IMR-90 (cell line): ENCODE measurements around the gene ARID5A. TPM values are rescaled to one million over a fixed set of nuclear protein-coding genes. Genes with fewer than 3 reads are reported as not detected.

Experiments used
- ATAC-seq: fragments of 200-7000 bp; cut with Tn5 transposase; 2 replicates; pipeline ENCODE4 v1.9.1; 2020; ENCODE audit warnings: low read depth, mild to moderate bottlenecking, moderate library complexity
- BruUV-seq: library from RNA; stranded (reverse); fragments of 400-500 nt; replicated peaks from 2 replicates; lab custom pipeline; 2021; lab: Mats Ljungman, UMichigan
- CTCF ChIA-PET: fragments of 300-600 bp; formaldehyde crosslinking; extraction: SDS; loops from one replicate; lab custom pipeline; 2021; ENCODE audit warnings: antibody characterized with exemption; lab: Yijun Ruan, JAX
- POLR2A ChIA-PET: fragments of 300-600 bp; sonication (Branson Sonifier 250); formaldehyde crosslinking; loops from one replicate; lab custom pipeline; 2022; ENCODE audit warnings: antibody characterized with exemption; ENCODE audit not compliant: unreplicated experiment; lab: Charles Lee
- DNase-seq: peaks from one replicate; pipeline ENCODE4 v3.0.0; 2013
- H2AFZ ChIP-seq: replicated peaks from 2 replicates; pipeline ENCODE3; 2013; ENCODE audit warnings: low read length, mild to moderate bottlenecking; ENCODE audit not compliant: poor library complexity
- H2AK5ac ChIP-seq: 2 replicates; pipeline ENCODE4 v1.6.1; 2013; ENCODE audit warnings: low read depth, low read length, inconsistent platforms
- H2AK9ac ChIP-seq: replicated peaks from 2 replicates; pipeline ENCODE3; 2013; ENCODE audit warnings: mild to moderate bottlenecking, low read depth, low read length, moderate library complexity; ENCODE audit not compliant: poor library complexity
- H2BK120ac ChIP-seq: 2 replicates; pipeline ENCODE4 v1.6.1; 2013; ENCODE audit warnings: low read depth, low read length, inconsistent platforms
- H2BK15ac ChIP-seq: 3 replicates; pipeline ENCODE4 v1.6.1; 2013; ENCODE audit warnings: low read depth, low read length, inconsistent platforms
- H2BK20ac ChIP-seq: 2 replicates; pipeline ENCODE4 v1.6.1; 2013; ENCODE audit warnings: low read depth, mild to moderate bottlenecking, inconsistent platforms, low read length, moderate library complexity
- H2BK5ac ChIP-seq: 2 replicates; pipeline ENCODE4 v1.6.1; 2013; ENCODE audit warnings: mild to moderate bottlenecking, low read depth, low read length, inconsistent platforms; ENCODE audit not compliant: poor library complexity, severe bottlenecking
- H3K14ac ChIP-seq: replicated peaks from 2 replicates; pipeline ENCODE4 v1.6.1; 2013; ENCODE audit warnings: low read depth, low read length, inconsistent platforms
- H3K18ac ChIP-seq: 2 replicates; pipeline ENCODE4 v1.6.1; 2013; ENCODE audit warnings: low read depth, low read length, control low read depth
- H3K23ac ChIP-seq: 2 replicates; pipeline ENCODE4 v1.6.1; 2013; ENCODE audit warnings: low read depth, low read length, inconsistent platforms
- H3K27ac ChIP-seq: 2 replicates; pipeline ENCODE4 v1.5.1; 2013; ENCODE audit warnings: mild to moderate bottlenecking, control low read depth, low read length; ENCODE audit not compliant: insufficient read depth
- H3K27me3 ChIP-seq: 2 replicates; pipeline ENCODE4 v1.6.1; 2013; ENCODE audit warnings: low read length; ENCODE audit not compliant: control insufficient read depth, insufficient read depth
- H3K36me3 ChIP-seq: 2 replicates; pipeline ENCODE4 v1.6.1; 2013; ENCODE audit warnings: low read length, mixed read lengths; ENCODE audit not compliant: control insufficient read depth, insufficient read depth
- H3K4ac ChIP-seq: 2 replicates; pipeline ENCODE4 v1.6.1; 2013; ENCODE audit warnings: low read depth, low read length, inconsistent platforms
- H3K4me1 ChIP-seq: 2 replicates; pipeline ENCODE4 v1.6.1; 2013; ENCODE audit warnings: low read length, mixed read lengths; ENCODE audit not compliant: control insufficient read depth, insufficient read depth
- H3K4me2 ChIP-seq: 2 replicates; pipeline ENCODE4 v1.6.1; 2013; ENCODE audit warnings: low read depth, mild to moderate bottlenecking, control low read depth, low read length, moderate library complexity
- H3K4me3 ChIP-seq: 2 replicates; pipeline ENCODE4 v1.5.1; 2013; ENCODE audit warnings: low read depth, mild to moderate bottlenecking, control low read depth, low read length, moderate library complexity; ENCODE audit not compliant: insufficient read depth
- H3K56ac ChIP-seq: 2 replicates; pipeline ENCODE4 v1.6.1; 2013; ENCODE audit warnings: low read length, inconsistent platforms; ENCODE audit not compliant: insufficient read depth; ENCODE audit errors: extremely low read depth
- H3K79me1 ChIP-seq, 2 experiments: 2 replicates each; pipeline ENCODE4 v1.6.1; 2013; ENCODE audit warnings: low read length in 2 of 2, inconsistent platforms in 1 of 2, low read depth in 1 of 2
- H3K9ac ChIP-seq: 2 replicates; pipeline ENCODE4 v1.6.1; 2013; ENCODE audit warnings: low read depth, low read length, control low read depth
- H3K9me1 ChIP-seq: 2 replicates; pipeline ENCODE4 v1.6.1; 2013; ENCODE audit warnings: low read length, inconsistent platforms; ENCODE audit not compliant: insufficient read depth
- H3K9me3 ChIP-seq: 2 replicates; pipeline ENCODE4 v1.6.1; 2013; ENCODE audit warnings: low read length; ENCODE audit not compliant: control insufficient read depth, insufficient read depth
- H4K20me1 ChIP-seq: 2 replicates; pipeline ENCODE4 v1.6.1; 2013; ENCODE audit warnings: low read length, inconsistent platforms; ENCODE audit not compliant: insufficient read depth
- H4K5ac ChIP-seq: 2 replicates; pipeline ENCODE4 v1.6.1; 2013; ENCODE audit warnings: mild to moderate bottlenecking, low read depth, low read length, control low read depth
- H4K8ac ChIP-seq, 2 experiments: 2 replicates each; pipeline ENCODE4 v1.6.1; 2013; ENCODE audit warnings: low read depth in 2 of 2, low read length in 2 of 2, control low read depth in 1 of 2, inconsistent platforms in 1 of 2
- H4K91ac ChIP-seq: 2 replicates; pipeline ENCODE4 v1.6.1; 2013; ENCODE audit warnings: low read depth, low read length, inconsistent platforms; ENCODE audit not compliant: insufficient read depth
- BHLHE40 ChIP-seq: fragments of 150-350 bp; IDR thresholded peaks from 2 replicates; pipeline ENCODE4 v1.6.1; 2016; ENCODE audit warnings: mild to moderate bottlenecking, low read depth, low read length
- CEBPB ChIP-seq: IDR thresholded peaks from 2 replicates; pipeline ENCODE4 v1.6.1; 2012; ENCODE audit warnings: low read depth, low read length, improper control_type of control experiment
- CHD1 ChIP-seq: IDR thresholded peaks from 2 replicates; pipeline ENCODE4 v1.6.1; 2012; ENCODE audit warnings: low read depth, low read length, improper control_type of control experiment
- CTCF ChIP-seq: conservative IDR thresholded peaks from 2 replicates; pipeline ENCODE4 v1.5.1; 2012; ENCODE audit warnings: mild to moderate bottlenecking, low read depth, low read length, improper control_type of control experiment
- MAFK ChIP-seq: IDR thresholded peaks from 2 replicates; pipeline ENCODE4 v1.6.1; 2012; ENCODE audit warnings: low read depth, low read length, improper control_type of control experiment
- MAZ ChIP-seq: IDR thresholded peaks from 2 replicates; pipeline ENCODE4 v1.6.1; 2012; ENCODE audit warnings: low read depth, mild to moderate bottlenecking, low read length, improper control_type of control experiment, moderate library complexity, borderline replicate concordance
- NFE2L2 ChIP-seq: fragments of 150-350 bp; IDR thresholded peaks from 2 replicates; pipeline ENCODE4 v1.6.1; 2016; ENCODE audit warnings: low read depth, mild to moderate bottlenecking, low read length
- POLR2A ChIP-seq: IDR thresholded peaks from 2 replicates; pipeline ENCODE4 v1.6.1; 2012; ENCODE audit warnings: mild to moderate bottlenecking, low read depth, low read length
- RAD21 ChIP-seq: IDR thresholded peaks from 2 replicates; pipeline ENCODE4 v1.6.1; 2012; ENCODE audit warnings: low read length, improper control_type of control experiment
- RCOR1 ChIP-seq: IDR thresholded peaks from 2 replicates; pipeline ENCODE4 v1.6.1; 2012; ENCODE audit warnings: mild to moderate bottlenecking, low read length, improper control_type of control experiment; ENCODE audit not compliant: insufficient replicate concordance
- RFX5 ChIP-seq: IDR thresholded peaks from 2 replicates; pipeline ENCODE4 v1.8.0; 2012; ENCODE audit warnings: low read depth, mild to moderate bottlenecking, low read length, moderate library complexity
- SMC3 ChIP-seq: fragments of 150-350 bp; IDR thresholded peaks from 2 replicates; pipeline ENCODE4 v1.6.1; 2016; ENCODE audit warnings: low read depth, mild to moderate bottlenecking, antibody characterized with exemption, low read length, moderate library complexity
- USF2 ChIP-seq: fragments of 150-350 bp; IDR thresholded peaks from 2 replicates; pipeline ENCODE4 v1.6.1; 2017; ENCODE audit warnings: mild to moderate bottlenecking, antibody characterized with exemption, low read length, low read depth
- WGBS, 2 experiments: methylation state at CpG; one replicate each; pipeline versions ENCODE4 v1.1.5 to v1.1.7; 2013; ENCODE audit warnings: missing lambda C conversion rate in 2 of 2; ENCODE audit not compliant: insufficient read length in 1 of 2; ENCODE audit errors: extremely low coverage in 2 of 2; 5-methylcytosine and 5-hydroxymethylcytosine counted together
- dilution Hi-C: fragments of 300-500 bp; cut with HindIII; formaldehyde crosslinking; loops from one replicate; pipeline ENCODE4 v1.14.3; 2018; ENCODE audit warnings: low sequenced_read_pairs; ENCODE audit not compliant: unreplicated experiment
- in situ Hi-C: fragments of 300-500 bp; cut with MboI; formaldehyde crosslinking; loops from 3 replicates; pipeline ENCODE4 v1.14.3; 2019; ENCODE audit warnings: low sequenced_read_pairs, inconsistent platforms, mixed read lengths
- intact Hi-C: fragments of 100-400 bp; cut with micrococcal nuclease; formaldehyde crosslinking; loops from 2 replicates; pipeline ENCODE4 v1.10.0; 2022
- polyA plus RNA-seq, 3 experiments: library from polyadenylated mRNA; depleted of rRNA; stranded (reverse); fragments of >200 nt; gene quantifications; 2 replicates each; pipeline ENCODE4 v1.2.3, GENCODE V29; 2012; ENCODE audit warnings: low replicate concordance in 1 of 3
- total RNA-seq: library from RNA; depleted of rRNA; stranded (reverse); fragments of >200 nt; gene quantifications from 2 replicates; pipeline ENCODE4 v1.2.3, GENCODE V29; 2012
- TF ChIP-seq, protein P1 (sequence below): fragments of 150-350 bp; IDR thresholded peaks from 2 replicates; pipeline ENCODE4 v1.6.1; 2016; ENCODE audit warnings: low read depth, mild to moderate bottlenecking, low read length, moderate library complexity, borderline replicate concordance

The ARID5A gene
- total and polyA plus RNA-seq, 2 of the 4 experiments (the other 2 are of a cell fraction) = 2.3 to 6.7 TPM

- Histone ChIP-seq H3K18ac (no peak overlapping the region), H3K4me1 (no peaks in the 10 kb centered on the region), H2AK9ac (no peak overlapping the region), H3K4me2 (no peak overlapping the region), H4K5ac (no peak overlapping the region), H3K36me3 (no peaks in the 10 kb centered on the region), H3K9me3 (no peaks in the 10 kb centered on the region; the same call in 1 of the 2 replicates), H3K9ac (no peak overlapping the region), H4K91ac (no peak overlapping the region), H2BK20ac (no peak overlapping the region), H3K79me1 (no peaks in the 10 kb centered on the region), H4K20me1 (no peaks in the 10 kb centered on the region), H2BK5ac (no peak overlapping the region), H2BK15ac (no peak overlapping the region), H3K23ac (no peak overlapping the region), H3K4me3 (no peak overlapping the region), H2AK5ac (no peak overlapping the region), H3K27me3 (peaks cover 33% of the 10 kb centered on the region), H4K8ac (no peak overlapping the region), H3K4ac (no peak overlapping the region), H2BK120ac (no peak overlapping the region), H3K56ac (no peak overlapping the region), H3K9me1 (no peaks in the 10 kb centered on the region), H2AFZ (no peak overlapping the region), H3K14ac (no peak overlapping the region), H3K27ac (no peak overlapping the region)
- intact Hi-C loops (no loop called here), in situ Hi-C loops (loop anchor here (10.0 to 25.0 kb wide), 2 partner anchors 210 to 502 kb away; partner anchors contain the start of gene SNRNP200), dilution Hi-C loops (no loop called here)
- ChIA-PET CTCF (no interaction called here), POLR2A (no interaction called here)
- ATAC-seq = no peak
- TF ChIP-seq SMC3 (no peak), RCOR1 (no peak), MAZ (no peak), BHLHE40 (no peak), MAFK (no peak), RFX5 (no peak), USF2 (no peak), POLR2A (no peak), CTCF (no peak), RAD21 (no peak), CEBPB (no peak), CHD1 (no peak), NFE2L2 (no peak)
- TF ChIP-seq, protein P1, sequence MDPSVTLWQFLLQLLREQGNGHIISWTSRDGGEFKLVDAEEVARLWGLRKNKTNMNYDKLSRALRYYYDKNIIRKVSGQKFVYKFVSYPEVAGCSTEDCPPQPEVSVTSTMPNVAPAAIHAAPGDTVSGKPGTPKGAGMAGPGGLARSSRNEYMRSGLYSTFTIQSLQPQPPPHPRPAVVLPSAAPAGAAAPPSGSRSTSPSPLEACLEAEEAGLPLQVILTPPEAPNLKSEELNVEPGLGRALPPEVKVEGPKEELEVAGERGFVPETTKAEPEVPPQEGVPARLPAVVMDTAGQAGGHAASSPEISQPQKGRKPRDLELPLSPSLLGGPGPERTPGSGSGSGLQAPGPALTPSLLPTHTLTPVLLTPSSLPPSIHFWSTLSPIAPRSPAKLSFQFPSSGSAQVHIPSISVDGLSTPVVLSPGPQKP = no peak
- DNase-seq = no peak
- BruUV-seq = no TSS peak
- 100% methylated on average over 1 of the region's 6 CpGs; no CpG with 5 or more reads in 1 of the 2 experiments for WGBS, 2 experiments
Measured at GRCh38 chr2:96514521-96514920, 22.0 kb upstream of the ARID5A start.
